ENCODE results near the gene HMSD. TPM values are rescaled to one million over a fixed set of nuclear protein-coding genes. Genes with fewer than 3 reads are reported as not detected.

The HMSD gene
- total RNA-seq, 1 experiment from 2014 or later = not detected

DNA sequence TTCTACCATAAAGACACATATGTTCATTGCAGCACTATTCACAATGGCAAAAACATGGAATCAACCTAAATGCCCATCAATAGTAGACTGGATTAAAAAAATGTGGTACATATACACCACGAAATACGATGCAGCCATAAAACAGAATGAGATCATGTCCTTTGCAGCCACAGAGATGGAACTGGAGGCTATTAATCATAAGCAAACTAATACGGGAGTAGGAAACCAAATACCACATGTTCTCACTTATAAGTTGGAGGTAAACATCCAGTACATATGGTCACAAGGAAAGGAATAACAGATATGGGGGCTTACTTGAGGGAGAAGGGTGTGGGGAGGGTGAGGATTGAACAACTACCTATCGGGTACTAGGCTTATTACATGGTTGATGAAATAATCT is 7.7 kb downstream of the HMSD start:
- no peak for DNase-seq (ENCODE audit: low spot score)

GRCh38 chr18:63960891-63961290 is 11.8 kb downstream of the HMSD start:
- no peak for DNase-seq (ENCODE audit: low spot score)

DNA sequence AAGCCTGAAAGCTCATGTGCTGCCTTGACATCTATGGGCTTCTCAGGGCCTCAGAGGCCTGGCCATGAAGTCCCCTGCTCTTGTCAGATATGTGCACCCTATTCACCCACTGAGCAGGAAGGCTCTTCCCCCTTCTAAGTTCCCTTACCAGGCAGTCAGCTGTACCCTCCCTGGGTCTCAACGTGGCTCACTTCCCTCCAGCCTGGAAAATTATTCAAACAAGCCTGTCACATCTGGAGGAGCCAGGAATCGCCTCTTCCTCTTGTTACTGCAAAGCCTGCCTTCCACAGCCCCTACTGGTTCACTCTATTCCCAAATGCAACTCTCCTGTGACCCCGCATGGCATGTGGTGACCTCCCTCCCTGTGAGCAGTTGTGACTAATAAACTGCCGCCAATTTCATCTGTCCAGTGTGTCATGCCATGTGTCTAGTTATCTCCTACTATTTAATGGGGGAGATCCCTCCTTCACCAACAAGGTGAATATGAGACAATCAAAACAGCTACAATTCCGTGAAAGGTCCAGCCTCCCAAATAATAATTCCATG is 12.4 kb downstream of the HMSD start:
- DNase-seq (ENCODE audit: low spot score) = no peak

DNA sequence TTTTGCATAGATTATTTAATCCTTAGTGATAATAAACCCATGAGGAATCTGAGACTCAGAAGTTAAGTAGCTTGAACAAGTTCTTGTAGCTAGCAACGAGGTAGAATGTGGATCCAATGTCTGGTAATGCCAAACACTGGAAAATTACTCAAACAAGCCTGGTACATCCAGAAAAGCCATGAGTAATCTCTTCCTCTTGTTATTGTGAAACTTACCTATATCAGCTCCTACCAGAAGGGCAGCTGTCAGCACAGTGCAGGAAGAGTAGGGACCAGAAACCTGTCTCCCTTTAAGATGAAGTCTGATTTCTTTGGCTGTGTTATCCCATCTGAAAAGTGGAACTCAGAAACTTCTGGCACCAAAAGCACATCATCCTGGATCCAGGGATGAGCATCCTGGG is 13.0 kb downstream of the HMSD start:
- no peak for DNase-seq (ENCODE audit: low spot score)

- DNase-seq (ENCODE audit: low spot score) = peak; percentile 62
Measured at GRCh38 chr18:63963615-63964256, 14.6 kb downstream of the HMSD start.

- DNase-seq (ENCODE audit: low spot score) = no peak
Measured at GRCh38 chr18:63964908-63965307, 15.8 kb downstream of the HMSD start.

GRCh38 chr18:63965716-63966330 is 16.7 kb downstream of the HMSD start:
- no peak for DNase-seq (ENCODE audit: low spot score)

GRCh38 chr18:63969942-63970808 is 21.1 kb downstream of the HMSD start, which contains the start of gene SERPINB8:
SERPINB8 (plus strand) TSS chr18:63970081; CDS start chr18:63978309, 8,228 bp downstream.
- DNase-seq (ENCODE audit: low spot score) = peak; percentile 82

GRCh38 chr18:63970809-63971205 is 21.7 kb downstream of the HMSD start:
- DNase-seq (ENCODE audit: low spot score) = peak; percentile 44

DNA sequence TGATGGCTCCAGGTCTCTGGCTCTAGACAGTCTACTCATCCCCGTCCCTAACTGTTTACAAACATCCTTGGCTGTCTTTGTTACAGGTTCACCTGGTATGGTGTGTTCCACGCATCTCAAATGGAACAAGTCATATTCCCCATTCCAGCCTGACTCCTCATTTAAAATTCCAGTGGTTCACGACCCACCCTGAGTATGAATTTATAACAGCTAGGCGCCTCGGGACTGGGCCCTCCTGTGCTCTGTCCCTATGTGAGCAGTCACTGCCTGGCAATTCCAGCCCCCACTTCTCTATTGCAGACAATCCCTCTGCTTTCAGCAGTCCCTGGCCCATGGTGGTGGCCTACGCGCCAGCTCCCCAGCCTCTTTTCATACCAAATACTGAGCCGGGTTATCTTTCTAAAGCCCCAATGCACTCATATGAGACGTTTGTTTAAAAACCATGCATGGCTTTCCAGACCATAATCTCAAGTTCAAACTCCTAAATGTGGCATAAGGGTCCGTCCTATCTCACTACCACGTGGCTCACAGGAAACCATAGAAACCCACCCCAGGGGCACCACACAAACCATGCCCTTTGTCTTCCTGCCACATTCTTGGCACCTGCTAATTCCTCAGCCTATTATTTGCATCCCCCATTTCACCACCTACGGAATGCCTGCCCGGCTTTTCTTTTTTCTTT is 22.4 kb downstream of the HMSD start:
- DNase-seq (ENCODE audit: low spot score) = peak; percentile 18

GRCh38 chr18:63972002-63972376 is 22.9 kb downstream of the HMSD start:
- DNase-seq (ENCODE audit: low spot score) = no peak

GRCh38 chr18:63974991-63975390 is 25.9 kb downstream of the HMSD start:
- DNase-seq (ENCODE audit: low spot score) = peak; percentile 39

DNA sequence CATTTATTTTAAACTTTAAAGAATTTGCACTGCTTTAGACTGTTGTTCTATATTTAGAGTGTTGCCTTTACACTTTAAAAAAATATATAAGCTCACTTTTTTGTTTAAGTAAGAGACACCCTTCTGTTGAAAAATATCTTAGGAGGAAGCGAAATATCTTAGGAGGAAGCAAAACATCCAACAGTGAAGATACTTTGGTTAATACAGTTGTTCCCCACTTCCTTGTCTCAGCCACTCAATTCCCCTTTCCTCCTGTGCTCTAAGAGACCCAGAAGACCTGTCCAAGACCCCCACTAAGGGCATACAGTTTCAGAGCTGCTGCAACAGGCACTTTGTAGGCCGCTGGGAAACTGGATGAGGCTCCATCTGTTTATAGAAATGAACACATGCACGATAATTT is 26.5 kb downstream of the HMSD start:
- no peak for DNase-seq (ENCODE audit: low spot score)

DNA sequence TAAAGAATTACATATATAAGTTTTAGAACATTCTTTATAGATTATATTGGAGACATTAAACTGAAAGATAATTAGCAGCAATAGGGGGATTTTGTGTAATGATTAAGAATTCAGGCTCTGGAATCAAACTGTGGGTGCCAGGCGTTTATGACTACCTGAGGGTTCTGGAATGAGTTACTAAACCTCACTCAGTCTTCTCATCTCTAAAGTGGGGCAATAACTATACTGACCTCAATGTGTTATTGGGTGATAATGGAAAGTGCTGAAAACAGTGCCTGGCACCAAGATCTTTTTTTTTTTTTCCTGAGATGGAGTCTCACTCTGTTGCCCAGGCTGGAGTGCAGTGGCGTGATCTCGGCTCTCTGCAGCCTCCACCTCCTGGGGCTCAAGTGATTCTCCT is 27.9 kb downstream of the HMSD start:
- DNase-seq (ENCODE audit: low spot score) = no peak

GRCh38 chr18:63979409-63979920 is 30.4 kb downstream of the HMSD start:
- DNase-seq (ENCODE audit: low spot score) = peak; percentile 44

GRCh38 chr18:63980027-63980426 is 30.9 kb downstream of the HMSD start:
- no peak for DNase-seq (ENCODE audit: low spot score)

DNA sequence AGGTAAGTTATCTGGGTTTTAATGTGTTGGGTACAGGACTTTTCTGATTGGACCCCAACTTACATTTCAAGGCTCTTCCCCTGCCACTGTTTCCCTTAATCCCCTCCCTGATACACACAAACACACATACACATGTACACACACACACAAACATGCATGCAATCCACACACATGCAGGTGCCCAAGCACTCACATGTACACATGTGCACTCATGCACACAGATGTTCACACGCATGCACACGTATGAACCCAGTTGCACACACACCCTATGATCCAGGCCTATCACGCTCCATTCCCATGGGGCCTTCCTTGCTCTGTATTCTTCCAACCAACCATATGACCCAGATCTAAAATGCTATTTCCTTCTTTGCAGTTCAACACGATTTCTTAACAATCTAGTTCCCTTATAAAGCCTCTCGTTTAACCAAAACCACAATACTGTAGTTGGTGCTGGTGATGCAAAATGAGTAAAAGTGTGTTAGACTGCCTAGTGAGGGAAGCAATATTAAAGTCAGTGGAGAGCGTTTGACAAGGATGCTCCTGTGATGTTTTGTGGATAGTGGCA is 31.9 kb downstream of the HMSD start:
- no peak for DNase-seq (ENCODE audit: low spot score)

DNA sequence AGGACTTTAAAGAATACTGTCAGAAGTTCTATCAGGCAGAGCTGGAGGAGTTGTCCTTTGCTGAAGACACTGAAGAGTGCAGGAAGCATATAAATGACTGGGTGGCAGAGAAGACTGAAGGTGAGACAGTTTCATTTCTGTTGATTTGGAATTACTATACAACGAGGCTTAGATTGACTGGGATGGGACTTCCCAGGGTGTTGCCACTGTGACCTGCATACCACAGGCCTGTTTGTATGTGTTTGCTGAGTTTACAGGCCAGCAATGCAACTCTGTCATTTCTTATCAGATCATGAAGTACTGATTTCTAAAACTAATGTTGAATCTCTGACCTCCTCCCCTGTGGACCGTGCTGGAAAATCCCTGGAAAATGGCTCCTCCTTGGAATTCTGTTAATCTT is 32.6 kb downstream of the HMSD start:
- no peak for DNase-seq (ENCODE audit: low spot score)

DNA sequence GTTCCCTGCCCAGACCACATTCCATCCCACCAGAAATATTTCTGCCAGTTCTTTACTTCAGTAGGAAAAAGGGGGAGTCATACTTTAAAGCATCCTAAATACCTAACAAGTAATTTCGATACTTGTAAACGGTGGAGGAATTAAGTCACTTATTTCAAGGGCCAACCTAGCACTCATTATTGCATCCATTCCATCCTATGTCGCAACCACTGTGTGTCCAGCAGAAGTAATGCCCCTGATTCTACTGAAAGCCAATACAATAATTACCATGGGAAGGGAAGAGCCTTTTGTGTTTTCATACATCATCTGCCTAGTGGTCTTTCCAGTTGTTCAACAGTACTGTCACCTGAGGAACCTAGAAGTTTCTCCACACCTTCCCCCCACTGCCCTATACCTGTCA is 33.3 kb downstream of the HMSD start:
- DNase-seq (ENCODE audit: low spot score) = no peak

- no peak for DNase-seq (ENCODE audit: low spot score)
Measured at GRCh38 chr18:63986885-63987284, 37.8 kb downstream of the HMSD start.

GRCh38 chr18:63987743-63988142 is 38.6 kb downstream of the HMSD start:
- DNase-seq (ENCODE audit: low spot score) = no peak

Data from HT-29 (cell line).